HG03378 (cell line): ENCODE results near the gene AKAP13.

Source experiments
- ATAC-seq: cut with Tn5 transposase; IDR thresholded peaks from one replicate; pipeline ENCODE4 v1.9.1; 2021; ENCODE audit warnings: mild to moderate bottlenecking, moderate library complexity; ENCODE audit not compliant: unreplicated experiment

The AKAP13 gene

GRCh38 chr15:85381850-85382751, 1.7 kb downstream of the AKAP13 start:
- no peak for ATAC-seq

GRCh38 chr15:85382942-85383341, 2.5 kb downstream of the AKAP13 start:
- no peak for ATAC-seq

- no peak for ATAC-seq
These were observed 3.2 kb downstream of the AKAP13 start for GRCh38 chr15:85383470-85384148.

GRCh38 chr15:85386261-85386660, 5.9 kb downstream of the AKAP13 start:
- ATAC-seq = no peak

GRCh38 chr15:85388566-85389305, 8.3 kb downstream of the AKAP13 start:
- ATAC-seq = no peak

- ATAC-seq = no peak
These were observed 8.9 kb downstream of the AKAP13 start for GRCh38 chr15:85389306-85389650.

- ATAC-seq = no peak
These were observed 9.4 kb downstream of the AKAP13 start for GRCh38 chr15:85389772-85390171.

GRCh38 chr15:85393210-85393609, 12.8 kb downstream of the AKAP13 start:
- ATAC-seq = no peak

- ATAC-seq = no peak
These were observed 14.3 kb downstream of the AKAP13 start for GRCh38 chr15:85394554-85395333.

GRCh38 chr15:85396554-85396953, 16.2 kb downstream of the AKAP13 start:
- ATAC-seq = no peak

- no peak for ATAC-seq
These were observed 16.7 kb downstream of the AKAP13 start for GRCh38 chr15:85397151-85397550.

- no peak for ATAC-seq
These were observed 17.5 kb downstream of the AKAP13 start for GRCh38 chr15:85397926-85398325.

- no peak for ATAC-seq
These were observed 18.4 kb downstream of the AKAP13 start for GRCh38 chr15:85398822-85399221.

GRCh38 chr15:85399627-85400026, 19.2 kb downstream of the AKAP13 start:
- no peak for ATAC-seq

GRCh38 chr15:85400606-85401005, 20.2 kb downstream of the AKAP13 start:
- no peak for ATAC-seq

- ATAC-seq = peak; percentile 54
These were observed 20.8 kb downstream of the AKAP13 start for GRCh38 chr15:85401108-85401774.

GRCh38 chr15:85402195-85402881, 21.9 kb downstream of the AKAP13 start:
- ATAC-seq = no peak

- no peak for ATAC-seq
These were observed 23.3 kb downstream of the AKAP13 start for GRCh38 chr15:85403745-85404144.

GRCh38 chr15:85404176-85404917, 23.9 kb downstream of the AKAP13 start:
- no peak for ATAC-seq
